Fibroblast of lung (primary cell): Measurements from ENCODE around the gene DSCAML1. TPM values are rescaled to one million over a fixed set of nuclear protein-coding genes. Genes with fewer than 3 reads are reported as not detected.
"Not testable (repeated sequence)": the region's sequence is repeated elsewhere in the genome, so short reads cannot be mapped to it uniquely, and the experiment has no call there.

Source experiments
- DNase-seq, 2 donors: peaks; one replicate each; pipeline versions ENCODE4 v3.0.0 to v3.0.0-alpha.2; 2010; ENCODE audit warnings: low read depth in 2 of 2
- H2AFZ ChIP-seq: 2 replicates; pipeline ENCODE4 v1.5.1; 2012; ENCODE audit warnings: low read length, control low read depth, inconsistent platforms
- H3K27ac ChIP-seq: 2 replicates; pipeline ENCODE4 v1.5.1; 2011; ENCODE audit warnings: low read length, control low read depth; ENCODE audit not compliant: insufficient read depth
- H3K27me3 ChIP-seq: 2 replicates; pipeline ENCODE4 v1.5.1; 2011; ENCODE audit warnings: mild to moderate bottlenecking, low read length; ENCODE audit not compliant: control insufficient read depth, insufficient read depth
- H3K36me3 ChIP-seq: 2 replicates; pipeline ENCODE4 v1.5.1; 2011; ENCODE audit warnings: low read length; ENCODE audit not compliant: control insufficient read depth, insufficient read depth
- H3K4me1 ChIP-seq: 2 replicates; pipeline ENCODE4 v1.5.1; 2011; ENCODE audit warnings: low read length; ENCODE audit not compliant: control insufficient read depth, insufficient read depth; ENCODE audit errors: extremely low read depth
- H3K4me2 ChIP-seq: 2 replicates; pipeline ENCODE4 v1.5.1; 2011; ENCODE audit warnings: low read length, control low read depth; ENCODE audit not compliant: insufficient read depth; ENCODE audit errors: extremely low read depth
- H3K4me3 ChIP-seq, 4 experiments: fragments of 200-600 bp in 1 of 4; sonication (generic) in 1 of 4; replicated peaks in 1 of 4; 2 replicates each; pipeline ENCODE4 v1.5.1; 2011 to 2016; ENCODE audit warnings: low read length in 4 of 4, low read depth in 3 of 4, mild to moderate bottlenecking in 3 of 4, control low read depth in 2 of 4, inconsistent platforms in 1 of 4, mixed read lengths in 1 of 4; ENCODE audit not compliant: insufficient read depth in 1 of 4; ENCODE audit errors: control extremely low read depth in 1 of 4
- H3K79me2 ChIP-seq: 2 replicates; pipeline ENCODE4 v1.5.1; 2012; ENCODE audit warnings: mild to moderate bottlenecking, low read length, inconsistent platforms; ENCODE audit not compliant: control insufficient read depth, insufficient read depth
- H3K9ac ChIP-seq: 2 replicates; pipeline ENCODE4 v1.5.1; 2011; ENCODE audit warnings: mild to moderate bottlenecking, low read length, control low read depth; ENCODE audit not compliant: insufficient read depth
- H3K9me3 ChIP-seq: 2 replicates; pipeline ENCODE4 v1.5.1; 2012; ENCODE audit warnings: low read depth, low read length; ENCODE audit not compliant: control insufficient read depth, insufficient read depth
- H4K20me1 ChIP-seq: 2 replicates; pipeline ENCODE4 v1.5.1; 2011; ENCODE audit warnings: low read length; ENCODE audit not compliant: control insufficient read depth, insufficient read depth; ENCODE audit errors: extremely low read depth
- CTCF ChIP-seq, 2 donors: IDR thresholded peaks in 1 of 2; conservative IDR thresholded peaks in 1 of 2; 1 replicate in 1 of 2; 2 replicates in 1 of 2; pipeline ENCODE4 v1.5.1; 2011 to 2012; ENCODE audit warnings: low read length in 2 of 2, control low read depth in 1 of 2, inconsistent platforms in 1 of 2, low read depth in 1 of 2, mild to moderate bottlenecking in 1 of 2
- EZH2 ChIP-seq: IDR thresholded peaks from 2 replicates; pipeline ENCODE4 v1.5.1; 2012; ENCODE audit warnings: low read length, control low read depth, mild to moderate bottlenecking; ENCODE audit errors: missing control alignments
- polyA plus RNA-seq, 2 donors: library from polyadenylated mRNA; depleted of rRNA in 1 of 2; stranded (reverse) in 1 of 2; unstranded in 1 of 2; fragments of >200 nt; gene quantifications; 2 replicates each; pipeline ENCODE4 v1.2.1, GENCODE V29; 2011 to 2012; ENCODE audit warnings: missing spikeins in 1 of 2
- total RNA-seq: library from RNA; depleted of rRNA; stranded (reverse); fragments of >200 nt; gene quantifications from 2 replicates; pipeline ENCODE4 v1.2.1, GENCODE V29; 2014

The DSCAML1 gene
- total and polyA plus RNA-seq, 2 donors (not counting 1 experiment from before 2014, with no cell fraction given), result not detected

GRCh38 chr11:117408356-117408755 is 388.7 kb downstream of the DSCAML1 start:
- Histone ChIP-seq H3K9ac (no peak overlapping the region), H3K4me1 (no peaks in the 10 kb centered on the region), H3K27ac (no peak overlapping the region), H3K4me3 (no peak overlapping the region), H4K20me1 (no peaks in the 10 kb centered on the region), H3K79me2 (no peaks in the 10 kb centered on the region), H3K36me3 (peaks cover 14% of the 10 kb centered on the region), H3K27me3 (no peaks in the 10 kb centered on the region), H3K4me2 (no peak overlapping the region), H3K9me3 (no peaks in the 10 kb centered on the region), H2AFZ (no peak overlapping the region)
- DNase-seq, result no peak
- no peak for TF ChIP-seq CTCF (conservative IDR thresholded peaks at IDR 0.05 in 1 of 2, IDR thresholded peaks at IDR 0.05 in 1 of 2; ENCODE audit: low read depth in 1 of 2, low read length in 2 of 2)
- no peak for TF ChIP-seq EZH2

GRCh38 chr11:117407016-117407415 is 390.0 kb downstream of the DSCAML1 start:
- H3K4me2 ChIP-seq, result no peak overlapping the region
- no peaks in the 10 kb centered on the region for H3K79me2 ChIP-seq
- no peak overlapping the region for H3K9ac ChIP-seq
- H3K27me3 ChIP-seq, result no peaks in the 10 kb centered on the region
- H3K27ac ChIP-seq, result no peak overlapping the region
- H4K20me1 ChIP-seq, result no peaks in the 10 kb centered on the region
- H3K4me3 ChIP-seq, result no peak overlapping the region
- H3K9me3 ChIP-seq, result no peaks in the 10 kb centered on the region
- no peaks in the 10 kb centered on the region for H3K4me1 ChIP-seq
- no peak for DNase-seq
- H2AFZ ChIP-seq, result no peak overlapping the region
- H3K36me3 ChIP-seq, result peaks cover 12% of the 10 kb centered on the region
- no peak for TF ChIP-seq CTCF (conservative IDR thresholded peaks at IDR 0.05 in 1 of 2, IDR thresholded peaks at IDR 0.05 in 1 of 2; ENCODE audit: low read depth in 1 of 2, low read length in 2 of 2)
- no peak for TF ChIP-seq EZH2

- not testable (repeated sequence) for H3K9me3 ChIP-seq, H3K36me3 ChIP-seq, H2AFZ ChIP-seq, DNase-seq, H3K79me2 ChIP-seq, H3K27ac ChIP-seq, H3K4me3 ChIP-seq, H3K9ac ChIP-seq, H4K20me1 ChIP-seq, H3K4me2 ChIP-seq, H3K27me3 ChIP-seq, H3K4me1 ChIP-seq
Measured at GRCh38 chr11:117405898-117406297, 391.1 kb downstream of the DSCAML1 start.

GRCh38 chr11:117399100-117399840 is 397.7 kb downstream of the DSCAML1 start:
- H3K27me3 ChIP-seq, H3K4me3 ChIP-seq, H3K27ac ChIP-seq, H3K9ac ChIP-seq, H3K9me3 ChIP-seq, H3K79me2 ChIP-seq, H4K20me1 ChIP-seq, H3K4me1 ChIP-seq, H2AFZ ChIP-seq, H3K4me2 ChIP-seq, DNase-seq: not testable (repeated sequence)
- H3K36me3 ChIP-seq, result peaks cover 14% of the 10 kb centered on the region

GRCh38 chr11:117398618-117399017 is 398.4 kb downstream of the DSCAML1 start:
- not testable (repeated sequence) for H3K9me3 ChIP-seq, H3K27me3 ChIP-seq, DNase-seq, H3K4me2 ChIP-seq, H3K9ac ChIP-seq, H2AFZ ChIP-seq, H3K4me3 ChIP-seq, H3K79me2 ChIP-seq, H3K4me1 ChIP-seq, H3K27ac ChIP-seq, H4K20me1 ChIP-seq
- H3K36me3 ChIP-seq, result peaks cover 16% of the 10 kb centered on the region
